ENCODE measurements around the gene MRPL34. TPM values are rescaled to one million over a fixed set of nuclear protein-coding genes. Genes with fewer than 3 reads are reported as not detected.
"Not testable (repeated sequence)": the region's sequence is repeated elsewhere in the genome, so short reads cannot be mapped to it uniquely, and the experiment has no call there.

Gene MRPL34
- polyA plus RNA-seq, 1 donor = 47.2 TPM

- no peaks in the 10 kb centered on the region for H3K27me3 ChIP-seq (ENCODE audit: control insufficient read depth, insufficient read depth, low read length)
- no peak overlapping the region for H3K27ac ChIP-seq (ENCODE audit: low read length)
- H3K9me3 ChIP-seq (ENCODE audit: control insufficient read depth, low read depth, low read length) = no peaks in the 10 kb centered on the region
- 60% methylated on average over 1 of the region's 7 CpGs for WGBS (ENCODE audit: insufficient coverage, low lambda C conversion rate)
- peaks cover 6% of the 10 kb centered on the region for H3K4me1 ChIP-seq (ENCODE audit: control insufficient read depth, insufficient read depth, low read length)
- DNase-seq = no peak
- H3K4me3 ChIP-seq (ENCODE audit: low read length) = no peak overlapping the region
- peaks cover 8% of the 10 kb centered on the region for H3K36me3 ChIP-seq (ENCODE audit: control insufficient read depth, insufficient read depth, low read length)
These were observed 39.6 kb upstream of the MRPL34 start for GRCh38 chr19:17266026-17266425.

GRCh38 chr19:17266589-17266974 lies 39.1 kb upstream of the MRPL34 start:
- H3K27me3 ChIP-seq (ENCODE audit: control insufficient read depth, insufficient read depth, low read length) = no peaks in the 10 kb centered on the region
- WGBS (ENCODE audit: insufficient coverage, low lambda C conversion rate) = 63% methylated on average over 4 of the region's 12 CpGs
- H3K4me3 ChIP-seq (ENCODE audit: low read length) = no peak overlapping the region
- H3K36me3 ChIP-seq (ENCODE audit: control insufficient read depth, insufficient read depth, low read length) = peaks cover 14% of the 10 kb centered on the region
- H3K9me3 ChIP-seq (ENCODE audit: control insufficient read depth, low read depth, low read length) = no peaks in the 10 kb centered on the region
- H3K27ac ChIP-seq (ENCODE audit: low read length) = no peak overlapping the region
- DNase-seq = no peak
- H3K4me1 ChIP-seq (ENCODE audit: control insufficient read depth, insufficient read depth, low read length) = peaks cover 6% of the 10 kb centered on the region

DNA sequence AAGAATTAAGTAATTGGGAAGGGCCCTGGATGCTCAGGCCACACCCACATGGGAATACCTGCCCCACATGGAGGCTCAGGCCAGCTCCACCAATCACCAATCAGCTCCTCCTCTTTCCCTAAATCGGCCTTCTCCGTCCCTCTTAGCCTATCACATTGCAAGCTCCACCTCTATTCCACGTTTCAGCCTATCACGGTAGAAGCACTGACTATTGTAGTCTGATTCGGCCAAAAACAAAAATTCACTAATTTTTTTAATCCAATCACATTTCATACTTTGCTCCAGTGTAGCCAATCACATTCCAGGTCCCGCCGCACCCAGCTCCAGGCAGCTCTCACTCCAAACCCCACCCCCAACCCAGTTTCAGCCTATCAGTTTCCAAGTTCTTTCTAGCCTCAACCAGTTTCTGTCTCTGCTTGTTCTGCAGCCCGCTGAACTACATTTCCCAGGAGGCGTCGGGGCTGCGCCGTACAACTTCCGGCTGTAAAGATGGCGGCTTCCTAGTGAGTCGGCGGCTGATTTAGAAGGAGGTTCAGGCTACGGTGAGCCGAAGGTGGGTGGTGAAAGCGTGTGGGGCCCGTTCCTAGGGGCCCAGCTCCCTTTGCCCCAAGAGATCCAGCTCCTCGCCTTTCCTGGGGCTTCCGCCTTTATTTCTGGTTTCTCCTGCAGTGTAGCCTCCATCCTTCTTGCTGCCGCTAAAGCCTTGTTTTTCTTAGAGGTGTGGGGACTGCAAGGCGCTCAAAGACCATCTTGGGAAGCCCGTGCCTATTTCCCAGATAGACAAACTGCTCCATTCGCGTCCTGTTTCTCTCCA lies 38.5 kb upstream of the MRPL34 start, which contains the start of gene BABAM1:
TSS of gene BABAM1 (plus strand) at position 469 of the 814 bp plus-strand sequence. CDS start 1,364 bp downstream, outside the sequence.
- Histone ChIP-seq H3K36me3 (ENCODE audit: control insufficient read depth, insufficient read depth, low read length) (peaks cover 16% of the 10 kb centered on the region), H3K27ac (ENCODE audit: low read length) (peak within 1 kb of the TSS; percentile 35), H3K4me1 (ENCODE audit: control insufficient read depth, insufficient read depth, low read length) (peaks cover 6% of the 10 kb centered on the region), H3K4me3 (ENCODE audit: low read length) (peak within 1 kb of the TSS; percentile 78), H3K9me3 (ENCODE audit: control insufficient read depth, low read depth, low read length) (no peaks in the 10 kb centered on the region), H3K27me3 (ENCODE audit: control insufficient read depth, insufficient read depth, low read length) (no peaks in the 10 kb centered on the region)
- WGBS (ENCODE audit: insufficient coverage, low lambda C conversion rate) = 0% methylated on average over 2 of the region's 27 CpGs
- DNase-seq = peak; percentile 97 to 98

DNA sequence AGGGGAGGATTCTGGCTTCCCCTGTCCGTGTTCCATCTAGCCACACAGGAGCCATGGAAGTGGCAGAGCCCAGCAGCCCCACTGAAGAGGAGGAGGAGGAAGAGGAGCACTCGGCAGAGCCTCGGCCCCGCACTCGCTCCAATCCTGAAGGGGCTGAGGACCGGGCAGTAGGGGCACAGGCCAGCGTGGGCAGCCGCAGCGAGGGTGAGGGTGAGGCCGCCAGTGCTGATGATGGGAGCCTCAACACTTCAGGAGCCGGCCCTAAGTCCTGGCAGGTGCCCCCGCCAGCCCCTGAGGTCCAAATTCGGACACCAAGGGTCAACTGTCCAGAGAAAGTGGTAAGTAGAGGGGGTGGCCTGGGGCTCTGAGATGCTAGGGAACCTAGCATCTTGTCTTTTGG lies 36.9 kb upstream of the MRPL34 start:
- Histone ChIP-seq H3K4me3 (ENCODE audit: low read length) (no peak overlapping the region), H3K27ac (ENCODE audit: low read length) (no peak overlapping the region), H3K27me3 (ENCODE audit: control insufficient read depth, insufficient read depth, low read length) (no peaks in the 10 kb centered on the region), H3K36me3 (ENCODE audit: control insufficient read depth, insufficient read depth, low read length) (peaks cover 23% of the 10 kb centered on the region), H3K9me3 (ENCODE audit: control insufficient read depth, low read depth, low read length) (no peaks in the 10 kb centered on the region), H3K4me1 (ENCODE audit: control insufficient read depth, insufficient read depth, low read length) (peaks cover 6% of the 10 kb centered on the region)
- no CpG with 5 or more reads among the region's 13 CpGs for whole genome bisulfite sequencing (ENCODE audit: insufficient coverage, low lambda C conversion rate)
- no peak for DNase-seq

GRCh38 chr19:17274892-17275291 lies 30.8 kb upstream of the MRPL34 start:
- not testable (repeated sequence) for H3K27ac ChIP-seq (ENCODE audit: low read length); H3K4me3 ChIP-seq (ENCODE audit: low read length); H3K4me1 ChIP-seq (ENCODE audit: control insufficient read depth, insufficient read depth, low read length); DNase-seq; H3K27me3 ChIP-seq (ENCODE audit: control insufficient read depth, insufficient read depth, low read length); H3K9me3 ChIP-seq (ENCODE audit: control insufficient read depth, low read depth, low read length)
- H3K36me3 ChIP-seq (ENCODE audit: control insufficient read depth, insufficient read depth, low read length) = peaks cover 63% of the 10 kb centered on the region
- no CpG with 5 or more reads among the region's 3 CpGs for WGBS (ENCODE audit: insufficient coverage, low lambda C conversion rate)

DNA sequence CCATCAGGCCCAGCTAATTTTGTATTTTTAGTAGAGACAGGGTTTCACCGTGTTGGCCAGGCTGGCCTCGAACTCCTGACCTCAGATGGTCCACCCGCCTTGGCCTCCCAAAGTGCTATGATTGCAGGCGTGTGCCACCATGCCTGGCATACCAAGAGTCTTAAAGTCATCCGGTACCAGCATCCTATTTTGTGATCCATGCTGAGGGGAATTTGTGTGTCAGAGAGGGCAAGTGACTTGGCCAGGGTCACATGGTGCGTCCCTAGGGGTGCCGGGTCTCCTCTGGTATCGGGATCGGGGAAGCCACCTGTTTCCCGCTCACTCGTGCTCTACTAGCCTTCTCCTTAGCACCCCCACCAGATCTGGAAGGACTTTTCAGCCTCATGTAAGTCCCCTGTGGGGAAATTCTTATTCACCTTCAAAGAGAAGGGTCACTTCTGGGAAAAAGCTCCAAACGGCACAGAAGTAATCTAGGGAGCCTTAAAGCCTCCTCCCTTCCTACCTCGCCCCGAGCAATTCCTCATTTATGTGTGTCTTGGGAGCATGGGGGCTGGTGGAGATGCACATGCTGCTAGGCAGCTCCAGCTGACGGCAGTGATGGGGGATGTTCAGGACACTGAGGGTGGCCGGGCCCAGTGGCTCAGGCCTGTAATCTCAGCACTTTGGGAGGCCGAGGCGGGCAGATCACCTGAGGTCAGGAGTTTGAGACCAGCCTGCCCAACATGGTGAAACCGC lies 30.1 kb upstream of the MRPL34 start:
- H3K4me1 ChIP-seq (ENCODE audit: control insufficient read depth, insufficient read depth, low read length) = no peaks in the 10 kb centered on the region
- peaks cover 60% of the 10 kb centered on the region for H3K36me3 ChIP-seq (ENCODE audit: control insufficient read depth, insufficient read depth, low read length)
- H3K4me3 ChIP-seq (ENCODE audit: low read length) = no peak overlapping the region
- WGBS (ENCODE audit: insufficient coverage, low lambda C conversion rate) = no CpG with 5 or more reads among the region's 19 CpGs
- H3K27ac ChIP-seq (ENCODE audit: low read length) = no peak overlapping the region
- no peak for DNase-seq
- H3K9me3 ChIP-seq (ENCODE audit: control insufficient read depth, low read depth, low read length) = no peaks in the 10 kb centered on the region
- no peaks in the 10 kb centered on the region for H3K27me3 ChIP-seq (ENCODE audit: control insufficient read depth, insufficient read depth, low read length)

DNA sequence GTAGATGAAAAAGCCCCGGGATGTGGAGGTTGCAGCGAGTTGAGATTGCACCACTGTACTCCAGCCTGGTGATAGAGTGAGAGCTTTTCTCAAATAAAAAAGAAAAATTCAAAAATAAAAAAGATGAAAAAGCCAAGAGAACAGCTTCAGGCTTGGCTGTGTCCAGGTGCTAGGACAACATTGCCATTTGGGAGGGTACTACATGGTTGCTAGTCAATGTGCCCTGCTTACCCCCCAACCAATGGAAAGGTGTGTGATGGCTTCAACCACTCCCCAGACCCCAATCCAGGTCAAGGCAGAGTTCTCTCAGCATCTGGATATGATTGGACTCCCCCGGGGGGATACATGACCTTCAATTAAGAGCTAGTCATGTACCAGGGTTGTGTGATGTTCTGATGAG lies 26.2 kb upstream of the MRPL34 start:
- no peak for DNase-seq
- no CpG with 5 or more reads among the region's 3 CpGs for WGBS (ENCODE audit: insufficient coverage, low lambda C conversion rate)
- Histone ChIP-seq H3K36me3 (ENCODE audit: control insufficient read depth, insufficient read depth, low read length) (peaks cover 39% of the 10 kb centered on the region), H3K9me3 (ENCODE audit: control insufficient read depth, low read depth, low read length) (peaks cover 10% of the 10 kb centered on the region), H3K27ac (ENCODE audit: low read length) (no peak overlapping the region), H3K27me3 (ENCODE audit: control insufficient read depth, insufficient read depth, low read length) (peaks cover 17% of the 10 kb centered on the region), H3K4me3 (ENCODE audit: low read length) (no peak overlapping the region), H3K4me1 (ENCODE audit: control insufficient read depth, insufficient read depth, low read length) (peaks cover 10% of the 10 kb centered on the region)

DNA sequence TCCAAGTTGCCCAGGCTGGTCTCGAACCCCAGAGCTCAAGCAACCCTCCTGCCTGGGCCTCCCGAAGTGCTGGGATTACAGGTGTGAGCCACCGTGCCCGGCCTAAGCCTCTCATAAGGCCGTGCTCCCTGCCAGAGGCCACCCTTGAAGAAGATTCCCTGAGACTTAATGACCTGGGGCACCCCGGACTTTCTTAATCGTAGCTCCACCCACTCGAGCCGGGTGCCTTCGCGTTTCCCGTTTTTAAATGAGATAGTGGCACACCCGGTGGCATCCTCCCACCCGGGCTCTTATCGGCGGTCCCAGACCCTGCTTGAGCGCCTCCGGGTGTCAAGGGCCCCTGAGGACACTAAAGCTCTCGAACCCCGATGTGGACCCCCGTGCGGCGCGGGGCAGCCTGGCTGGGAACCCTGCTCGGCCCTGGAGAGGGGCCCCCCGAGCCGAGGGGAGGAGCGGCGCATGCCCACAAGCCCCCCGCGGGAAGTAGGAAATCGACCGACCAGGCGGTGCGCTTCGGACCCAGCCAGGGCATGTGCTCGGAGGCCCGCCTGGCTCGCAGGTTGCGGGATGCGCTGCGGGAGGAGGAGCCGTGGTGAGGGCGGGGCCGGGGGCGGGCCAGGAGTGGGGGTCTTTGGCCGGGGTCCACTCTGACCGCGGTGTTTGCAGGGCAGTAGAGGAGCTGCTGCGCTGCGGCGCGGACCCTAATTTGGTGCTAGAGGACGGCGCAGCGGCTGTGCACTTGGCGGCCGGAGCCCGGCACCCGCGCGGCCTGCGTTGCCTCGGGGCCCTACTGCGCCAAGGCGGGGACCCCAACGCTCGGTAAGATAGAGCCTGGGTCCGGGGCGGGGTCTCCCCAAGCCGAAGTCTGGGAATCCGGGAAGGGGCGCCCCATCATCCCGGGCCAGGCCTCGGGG lies 24.0 kb upstream of the MRPL34 start, which contains the start of gene ANKLE1:
TSS of gene ANKLE1 (plus strand) at position 511 of the 914 bp plus-strand sequence. CDS start at position 531, 20 bp downstream.
- Histone ChIP-seq H3K9me3 (ENCODE audit: control insufficient read depth, low read depth, low read length) (peaks cover 10% of the 10 kb centered on the region), H3K27me3 (ENCODE audit: control insufficient read depth, insufficient read depth, low read length) (peaks cover 17% of the 10 kb centered on the region), H3K27ac (ENCODE audit: low read length) (no peak within 1 kb of the TSS), H3K4me1 (ENCODE audit: control insufficient read depth, insufficient read depth, low read length) (peaks cover 10% of the 10 kb centered on the region), H3K36me3 (ENCODE audit: control insufficient read depth, insufficient read depth, low read length) (peaks cover 19% of the 10 kb centered on the region), H3K4me3 (ENCODE audit: low read length) (peak within 1 kb of the TSS; percentile 13)
- peak in 1 of 2 donors; percentile 30 for DNase-seq
- WGBS (ENCODE audit: insufficient coverage, low lambda C conversion rate) = no CpG with 5 or more reads among the region's 75 CpGs

- DNase-seq = peak; percentile 72 to 80
- Histone ChIP-seq H3K4me1 (ENCODE audit: control insufficient read depth, insufficient read depth, low read length) (peaks cover 10% of the 10 kb centered on the region), H3K36me3 (ENCODE audit: control insufficient read depth, insufficient read depth, low read length) (peaks cover 12% of the 10 kb centered on the region), H3K4me3 (ENCODE audit: low read length) (no peak overlapping the region), H3K27ac (ENCODE audit: low read length) (no peak overlapping the region), H3K9me3 (ENCODE audit: control insufficient read depth, low read depth, low read length) (peaks cover 10% of the 10 kb centered on the region), H3K27me3 (ENCODE audit: control insufficient read depth, insufficient read depth, low read length) (peaks cover 17% of the 10 kb centered on the region)
- no CpG with 5 or more reads among the region's 45 CpGs for WGBS (ENCODE audit: insufficient coverage, low lambda C conversion rate)
These were observed 23.1 kb upstream of the MRPL34 start for GRCh38 chr19:17282488-17283125.

Measured in large intestine (tissue), 3 donors.